Measurements from ENCODE around the gene KRTAP2-4. TPM values are rescaled to one million over a fixed set of nuclear protein-coding genes. Genes with fewer than 3 reads are reported as not detected.
"Not testable (repeated sequence)": the region's sequence is repeated elsewhere in the genome, so short reads cannot be mapped to it uniquely, and the experiment has no call there.

Gene KRTAP2-4
- total RNA-seq, 1 donor from 2014 or later: not detected

GRCh38 chr17:41040783-41041571 is 24.7 kb downstream of the KRTAP2-4 start, which contains the start of gene KRTAP1-1:
Gene KRTAP1-1 (minus strand): TSS chr17:41041450. CDS start chr17:41041397, 53 bp downstream.
- not testable (repeated sequence) for DNase-seq (ENCODE audit: low spot score); ATAC-seq

- ATAC-seq (no peak), DNase-seq (ENCODE audit: low spot score) (no peak)
These were observed 27.8 kb downstream of the KRTAP2-4 start for GRCh38 chr17:41037853-41038350.

- DNase-seq (ENCODE audit: low spot score); ATAC-seq: not testable (repeated sequence)
These were observed 31.2 kb downstream of the KRTAP2-4 start, which contains the start of gene KRTAP1-3 for GRCh38 chr17:41034346-41034935. Gene KRTAP1-3 (minus strand): TSS chr17:41034874. CDS start chr17:41034821, 53 bp downstream.

- no peak for ATAC-seq
- DNase-seq (ENCODE audit: low spot score): no peak
These were observed 35.9 kb downstream of the KRTAP2-4 start, which contains the start of gene KRTAP1-4 for GRCh38 chr17:41029633-41030245. Gene KRTAP1-4 (minus strand): TSS chr17:41030195. CDS start chr17:41030078, 117 bp downstream.

GRCh38 chr17:41026715-41027471 is 38.8 kb downstream of the KRTAP2-4 start, which contains the start of gene KRTAP1-5:
Gene KRTAP1-5 (minus strand): TSS chr17:41027208. CDS start chr17:41027155, 53 bp downstream.
- ATAC-seq (no peak), DNase-seq (ENCODE audit: low spot score) (no peak)

- ATAC-seq: no peak
- no peak for DNase-seq (ENCODE audit: low spot score)
These were observed 41.0 kb downstream of the KRTAP2-4 start for GRCh38 chr17:41024697-41025096.

- ATAC-seq (no peak), DNase-seq (ENCODE audit: low spot score) (no peak)
These were observed 45.3 kb downstream of the KRTAP2-4 start for GRCh38 chr17:41020336-41020735.

GRCh38 chr17:41019415-41019814 is 46.3 kb downstream of the KRTAP2-4 start:
- DNase-seq (ENCODE audit: low spot score) (no peak), ATAC-seq (no peak)

- no peak for DNase-seq (ENCODE audit: low spot score)
- ATAC-seq: no peak
These were observed 47.1 kb downstream of the KRTAP2-4 start for GRCh38 chr17:41018541-41018940.

- no peak for DNase-seq (ENCODE audit: low spot score)
- ATAC-seq: no peak
These were observed 49.0 kb downstream of the KRTAP2-4 start for GRCh38 chr17:41016578-41017215.

- DNase-seq (ENCODE audit: low spot score) (no peak), ATAC-seq (no peak)
These were observed 50.2 kb downstream of the KRTAP2-4 start for GRCh38 chr17:41015454-41015853.

Other genes starting within 250 kb of the KRTAP2-4 start
- gene KRT10, start 243.3 kb downstream of the KRTAP2-4 start, total RNA-seq: 12.2 TPM
- gene KRT12, start 198.7 kb downstream of the KRTAP2-4 start, total RNA-seq: not detected
- gene KRT20, start 180.6 kb downstream of the KRTAP2-4 start, total RNA-seq: 0.40 TPM
- gene KRT23, start 128.2 kb downstream of the KRTAP2-4 start, total RNA-seq: 0.13 TPM
- not detected for gene KRT39, start 98.9 kb downstream of the KRTAP2-4 start, total RNA-seq
- gene KRT40, start 81.6 kb downstream of the KRTAP2-4 start, total RNA-seq: not detected
- gene KRTAP3-3, start 71.7 kb downstream of the KRTAP2-4 start, total RNA-seq: not detected
- not detected for gene KRTAP3-2, start 66.0 kb downstream of the KRTAP2-4 start, total RNA-seq
- not detected for gene KRTAP3-1, start 56.8 kb downstream of the KRTAP2-4 start, total RNA-seq
- not detected for gene KRTAP1-5, start 38.7 kb downstream of the KRTAP2-4 start, total RNA-seq
- not detected for gene KRTAP1-4, start 35.7 kb downstream of the KRTAP2-4 start, total RNA-seq
- not detected for gene KRTAP1-3, start 31.0 kb downstream of the KRTAP2-4 start, total RNA-seq
- not detected for gene KRTAP1-1, start 24.4 kb downstream of the KRTAP2-4 start, total RNA-seq
- gene KRTAP2-1, start 18.6 kb downstream of the KRTAP2-4 start, total RNA-seq: not detected
- gene KRTAP2-2, start 10.6 kb downstream of the KRTAP2-4 start, total RNA-seq: not detected
- gene KRTAP2-3, start 5.8 kb downstream of the KRTAP2-4 start, total RNA-seq: not detected
- gene KRTAP4-7, start 18.3 kb upstream of the KRTAP2-4 start, total RNA-seq: not detected
- not detected for gene KRTAP4-8, start 32.3 kb upstream of the KRTAP2-4 start, total RNA-seq
- gene KRTAP4-16, start 36.3 kb upstream of the KRTAP2-4 start, total RNA-seq: not detected
- gene KRTAP4-9, start 39.5 kb upstream of the KRTAP2-4 start, total RNA-seq: not detected
- not detected for gene KRTAP4-11, start 52.5 kb upstream of the KRTAP2-4 start, total RNA-seq
- gene KRTAP4-12, start 58.3 kb upstream of the KRTAP2-4 start, total RNA-seq: not detected
- not detected for gene KRTAP4-6, start 74.7 kb upstream of the KRTAP2-4 start, total RNA-seq
- not detected for gene KRTAP4-5, start 83.9 kb upstream of the KRTAP2-4 start, total RNA-seq
- not detected for gene KRTAP4-4, start 94.9 kb upstream of the KRTAP2-4 start, total RNA-seq
- gene KRTAP4-3, start 102.3 kb upstream of the KRTAP2-4 start, total RNA-seq: not detected
- not detected for gene KRTAP4-2, start 112.3 kb upstream of the KRTAP2-4 start, total RNA-seq
- not detected for gene KRTAP4-1, start 119.0 kb upstream of the KRTAP2-4 start, total RNA-seq
- gene KRTAP9-1, start 124.0 kb upstream of the KRTAP2-4 start, total RNA-seq: not detected
- not detected for gene KRTAP9-2, start 160.8 kb upstream of the KRTAP2-4 start, total RNA-seq
- not detected for gene KRTAP9-3, start 166.6 kb upstream of the KRTAP2-4 start, total RNA-seq
- gene KRTAP9-8, start 172.1 kb upstream of the KRTAP2-4 start, total RNA-seq: not detected
- not detected for gene KRTAP9-4, start 183.8 kb upstream of the KRTAP2-4 start, total RNA-seq
- not detected for gene KRTAP9-9, start 189.5 kb upstream of the KRTAP2-4 start, total RNA-seq
- not detected for gene KRTAP9-6, start 199.5 kb upstream of the KRTAP2-4 start, total RNA-seq
- gene KRTAP9-7, start 209.8 kb upstream of the KRTAP2-4 start, total RNA-seq: not detected
- not detected for gene KRTAP29-1, start 237.0 kb upstream of the KRTAP2-4 start, total RNA-seq
- not detected for gene KRTAP16-1, start 243.4 kb upstream of the KRTAP2-4 start, total RNA-seq
- gene KRTAP17-1, start 249.8 kb upstream of the KRTAP2-4 start, total RNA-seq: not detected

All from left lobe of liver (tissue), 2 donors.